ENCODE data around the gene ADM5. TPM values are rescaled to one million over a fixed set of nuclear protein-coding genes. Genes with fewer than 3 reads are reported as not detected.

Gene ADM5
- total RNA-seq, 4 donors from 2014 or later, result 0.91 to 2.8 (median 1.8) TPM

DNA sequence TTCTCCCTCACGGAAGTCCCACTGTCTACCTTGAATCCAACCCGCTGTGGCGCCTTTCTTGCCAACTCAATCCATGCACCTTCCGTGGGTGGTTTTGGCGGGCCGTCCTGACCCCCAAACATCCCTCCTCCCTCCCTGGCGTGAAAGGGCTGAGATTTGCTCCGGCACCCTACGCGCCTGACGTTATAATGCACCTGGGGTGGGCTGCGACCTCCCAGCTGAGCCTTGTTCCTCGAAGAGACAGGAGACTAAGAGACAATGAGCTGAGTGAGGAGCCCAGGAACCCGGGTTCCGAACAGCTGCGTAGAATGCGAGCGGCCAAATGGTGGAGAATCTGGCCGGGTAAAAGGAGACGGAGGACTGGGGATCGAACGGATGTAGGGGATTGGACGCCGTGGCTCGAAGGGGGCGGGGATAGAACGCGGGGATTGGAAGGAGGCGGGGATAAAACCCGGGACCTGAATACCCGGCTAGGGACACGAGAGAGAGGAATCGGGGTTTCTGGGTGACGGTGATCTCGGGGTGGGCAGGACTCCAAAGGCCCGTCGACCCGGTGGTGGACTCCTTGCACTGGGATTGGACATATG, 1.4 kb downstream of the ADM5 start, which contains the start of gene CPT1C:
Gene CPT1C, plus strand, starts transcription at position 461 of the 587 bp plus-strand sequence. CDS start 1,137 bp downstream, outside the sequence.
- TF ChIP-seq, protein P1, sequence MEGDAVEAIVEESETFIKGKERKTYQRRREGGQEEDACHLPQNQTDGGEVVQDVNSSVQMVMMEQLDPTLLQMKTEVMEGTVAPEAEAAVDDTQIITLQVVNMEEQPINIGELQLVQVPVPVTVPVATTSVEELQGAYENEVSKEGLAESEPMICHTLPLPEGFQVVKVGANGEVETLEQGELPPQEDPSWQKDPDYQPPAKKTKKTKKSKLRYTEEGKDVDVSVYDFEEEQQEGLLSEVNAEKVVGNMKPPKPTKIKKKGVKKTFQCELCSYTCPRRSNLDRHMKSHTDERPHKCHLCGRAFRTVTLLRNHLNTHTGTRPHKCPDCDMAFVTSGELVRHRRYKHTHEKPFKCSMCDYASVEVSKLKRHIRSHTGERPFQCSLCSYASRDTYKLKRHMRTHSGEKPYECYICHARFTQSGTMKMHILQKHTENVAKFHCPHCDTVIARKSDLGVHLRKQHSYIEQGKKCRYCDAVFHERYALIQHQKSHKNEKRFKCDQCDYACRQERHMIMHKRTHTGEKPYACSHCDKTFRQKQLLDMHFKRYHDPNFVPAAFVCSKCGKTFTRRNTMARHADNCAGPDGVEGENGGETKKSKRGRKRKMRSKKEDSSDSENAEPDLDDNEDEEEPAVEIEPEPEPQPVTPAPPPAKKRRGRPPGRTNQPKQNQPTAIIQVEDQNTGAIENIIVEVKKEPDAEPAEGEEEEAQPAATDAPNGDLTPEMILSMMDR (IDR thresholded peaks at IDR 0.05), result no peak
- TF ChIP-seq POLR2A (IDR thresholded peaks at IDR 0.05), result peak in 1 of 4 donors; percentile 46
- 1% methylated on average over 22 to 36 of the region's 38 CpGs for WGBS, 2 donors
- peak within 1 kb of the TSS; percentile 61 to 80 (median 72) for H3K27ac ChIP-seq
- H3K36me3 ChIP-seq, result peaks cover under 1 to 32% (median 6%) of the 10 kb centered on the region in 3 donors
- peaks cover 16 to 53% (median 29%) of the 10 kb centered on the region in 3 donors for H3K4me1 ChIP-seq
- intact Hi-C loops (cut with DNase I), result no loop called here
- H3K27me3 ChIP-seq, result peaks cover 0 to 35% (median 0%) of the 10 kb centered on the region in 4 donors
- H3K9me3 ChIP-seq, result no peaks in the 10 kb centered on the region
- DNase-seq, result no peak
- peak within 1 kb of the TSS; percentile 29 to 70 (median 52) for H3K4me3 ChIP-seq

DNA sequence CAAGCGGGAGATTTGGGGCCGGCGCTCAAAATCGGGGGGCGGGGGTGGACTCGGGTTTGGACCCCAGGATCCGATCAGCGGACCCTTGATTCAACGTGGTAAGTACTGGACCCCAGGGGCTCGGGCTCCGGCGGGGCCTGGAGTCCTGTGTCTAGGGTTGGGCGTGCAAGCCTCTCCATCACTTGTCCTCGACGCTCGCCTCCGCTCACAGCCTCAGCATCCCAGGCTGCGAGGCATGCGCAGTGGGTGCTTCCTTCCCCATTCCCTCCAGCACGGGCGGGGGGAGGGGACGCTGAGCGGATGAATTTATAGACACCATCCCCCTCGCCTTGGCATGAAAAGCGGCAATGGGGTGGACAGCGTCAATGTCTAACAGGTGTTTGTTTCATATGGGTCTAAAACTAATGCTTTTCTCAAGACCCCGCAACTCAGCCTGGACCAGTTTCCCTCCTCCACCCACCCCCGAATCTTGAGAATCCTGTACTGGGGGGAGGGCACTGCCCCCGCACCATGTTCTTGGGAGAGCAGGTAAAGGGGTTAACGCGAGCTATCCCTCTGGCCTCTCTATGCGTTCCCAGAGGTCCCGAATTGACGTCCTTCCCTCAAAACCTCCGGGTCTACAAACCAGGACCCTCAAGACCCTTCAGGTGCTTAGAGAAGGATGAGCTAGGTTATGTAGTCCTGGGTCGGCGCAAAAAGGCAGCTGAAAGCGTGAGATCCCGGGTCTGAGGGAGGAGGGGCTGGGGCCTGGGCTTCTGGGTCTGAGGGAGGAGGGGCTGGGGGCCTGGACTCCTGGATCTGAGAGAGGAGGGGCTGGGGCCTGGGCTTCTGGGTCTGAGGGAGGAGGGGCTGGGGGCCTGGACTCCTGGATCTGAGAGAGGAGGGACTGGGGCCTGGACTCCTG, 2.1 kb downstream of the ADM5 start:
- H3K4me3 ChIP-seq, result peak overlapping the region; percentile 29 to 70 (median 52)
- H3K36me3 ChIP-seq, result peaks cover 0 to 24% (median 0%) of the 10 kb centered on the region in 3 donors
- TF ChIP-seq POLR2A (IDR thresholded peaks at IDR 0.05), result no peak
- TF ChIP-seq, protein P1 (IDR thresholded peaks at IDR 0.05), result no peak
- WGBS, 2 donors, result 19 to 27% methylated on average over 8 to 13 of the region's 39 CpGs
- no peak for DNase-seq
- no peaks in the 10 kb centered on the region for H3K9me3 ChIP-seq
- peak overlapping the region in 1 of 4 donors; percentile 79 for H3K27ac ChIP-seq
- H3K27me3 ChIP-seq, result peaks cover 0 to 35% (median 0%) of the 10 kb centered on the region in 4 donors
- intact Hi-C loops (cut with DNase I), result no loop called here
- H3K4me1 ChIP-seq, result peaks cover 16 to 46% (median 29%) of the 10 kb centered on the region in 3 donors

DNA sequence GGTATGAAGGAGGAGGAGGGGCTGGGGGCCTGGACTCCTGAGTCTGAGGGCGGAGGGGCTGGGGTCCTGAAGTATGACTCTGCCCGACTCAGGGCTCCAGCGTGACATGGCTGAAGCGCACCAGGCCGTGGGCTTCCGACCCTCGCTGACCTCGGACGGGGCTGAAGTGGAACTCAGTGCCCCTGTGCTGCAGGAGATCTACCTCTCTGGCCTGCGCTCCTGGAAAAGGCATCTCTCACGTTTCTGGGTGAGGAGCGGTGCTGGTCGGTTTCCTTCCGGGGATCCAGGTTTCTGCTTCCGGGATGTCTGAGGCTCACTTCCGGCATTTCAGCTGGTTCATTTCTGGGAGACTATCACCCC, 2.7 kb downstream of the ADM5 start:
- TF ChIP-seq, protein P1 (IDR thresholded peaks at IDR 0.05), result no peak
- no peak for TF ChIP-seq POLR2A (IDR thresholded peaks at IDR 0.05)
- 73 to 74% methylated on average over 9 to 15 of the region's 16 CpGs for WGBS, 2 donors

DNA sequence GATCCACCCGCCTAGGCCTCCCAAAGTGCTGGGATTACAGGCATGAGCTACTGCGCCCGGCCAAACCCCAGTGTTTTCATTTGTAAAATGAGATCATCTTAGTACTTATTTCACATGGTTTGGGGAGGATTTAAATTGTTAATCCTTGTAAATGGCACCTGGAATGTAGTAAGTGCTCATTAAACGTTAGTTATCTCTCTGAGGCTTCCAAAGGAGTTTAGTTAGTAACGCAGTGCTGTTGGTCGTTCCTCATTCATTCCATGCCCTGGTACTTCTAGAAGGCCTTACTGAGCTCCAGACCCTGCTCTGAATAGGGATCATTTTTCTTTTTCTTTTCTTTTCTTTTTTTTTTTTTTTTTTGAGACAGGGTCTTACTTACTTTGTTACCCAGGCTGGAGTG, 6.7 kb downstream of the ADM5 start:
- Histone ChIP-seq H3K27me3 (peaks cover 0 to 16% (median 0%) of the 10 kb centered on the region in 4 donors), H3K4me3 (no peak overlapping the region), H3K4me1 (peaks cover 0 to 9% (median 7%) of the 10 kb centered on the region in 3 donors), H3K36me3 (no peaks in the 10 kb centered on the region), H3K27ac (no peak overlapping the region), H3K9me3 (no peaks in the 10 kb centered on the region)
- DNase-seq, result no peak
- TF ChIP-seq POLR2A (IDR thresholded peaks at IDR 0.05), result no peak
- TF ChIP-seq, protein P1 (IDR thresholded peaks at IDR 0.05), result no peak
- WGBS, 2 donors, result 65 to 78% methylated on average over 5 to 6 of the region's 6 CpGs
- intact Hi-C loops (cut with DNase I), result no loop called here

More for the DNA sequence above, 2.7 kb downstream of the ADM5 start:
- Histone ChIP-seq H3K4me1 (peaks cover 16 to 41% (median 29%) of the 10 kb centered on the region in 3 donors), H3K27me3 (peaks cover 0 to 35% (median 0%) of the 10 kb centered on the region in 4 donors), H3K4me3 (no peak overlapping the region), H3K9me3 (no peaks in the 10 kb centered on the region), H3K27ac (no peak overlapping the region), H3K36me3 (peaks cover 0 to 18% (median 0%) of the 10 kb centered on the region in 3 donors)
- DNase-seq, result no peak
- intact Hi-C loops (cut with DNase I), result no loop called here
